Hepatocyte (in vitro differentiated cells): ENCODE results near the gene ST8SIA6.

Experiments used
- CTCF ChIP-seq: fragments of 200-600 bp; sonication (generic); IDR thresholded peaks from 2 replicates; pipeline ENCODE4 v1.5.1; 2016; ENCODE audit warnings: antibody characterized with exemption, mild to moderate bottlenecking; ENCODE audit not compliant: poor library complexity
- EZH2 ChIP-seq: fragments of 200-600 bp; sonication (generic); IDR thresholded peaks from 2 replicates; pipeline ENCODE4 v1.6.1; 2016; ENCODE audit warnings: antibody characterized with exemption, mild to moderate bottlenecking, borderline replicate concordance

GRCh38 chr10:17380016-17380415 is 74.4 kb downstream of the ST8SIA6 start:
- TF ChIP-seq CTCF, result no peak
- no peak for TF ChIP-seq EZH2
